WTC11 (cell line): Measurements from ENCODE around the gene UBAC2. TPM values are rescaled to one million over a fixed set of nuclear protein-coding genes. Genes with fewer than 3 reads are reported as not detected.

Experiments used
- ATAC-seq: fragments of 200-7000 bp; cut with Tn5 transposase; 2 replicates; pipeline ENCODE4 v1.10.0; 2021; ENCODE audit warnings: mild to moderate bottlenecking, moderate library complexity
- CTCF ChIA-PET: fragments of 300-600 bp; sonication (Branson Sonifier 250); formaldehyde crosslinking; loops from one replicate; lab custom pipeline; 2021; ENCODE audit warnings: antibody characterized with exemption; lab: Charles Lee
- POLR2A ChIA-PET: fragments of 350-600 bp; sonication (Branson Sonifier 250); formaldehyde crosslinking; loops from one replicate; lab custom pipeline; 2021; ENCODE audit warnings: antibody characterized with exemption; lab: Charles Lee
- DNase-seq: peaks from one replicate; pipeline ENCODE4 v3.0.0; 2021; ENCODE audit warnings: low spot score
- H3K27ac Mint-ChIP-seq: 2 replicates; pipeline ENCODE4 v1.8.0; 2021; ENCODE audit warnings: mixed read lengths
- H3K27me3 Mint-ChIP-seq: 2 replicates; pipeline ENCODE4 v1.8.0; 2021; ENCODE audit warnings: low read depth, mild to moderate bottlenecking, moderate library complexity, mixed read lengths
- H3K36me3 Mint-ChIP-seq: 2 replicates; pipeline ENCODE4 v1.8.0; 2021; ENCODE audit warnings: mixed read lengths
- H3K4me1 Mint-ChIP-seq: 2 replicates; pipeline ENCODE4 v1.8.0; 2022; ENCODE audit warnings: mixed read lengths
- H3K4me3 Mint-ChIP-seq: 2 replicates; pipeline ENCODE4 v1.8.0; 2021; ENCODE audit warnings: mild to moderate bottlenecking, moderate library complexity, mixed read lengths
- H3K9me3 Mint-ChIP-seq: 2 replicates; pipeline ENCODE4 v1.8.0; 2021; ENCODE audit warnings: mixed read lengths
- ATF1 ChIP-seq: sonication (generic); formaldehyde crosslinking; IDR thresholded peaks from 2 replicates; pipeline ENCODE4 v1.8.1; 2023; ENCODE audit warnings: mild to moderate bottlenecking, moderate library complexity, missing genetic modification reagents
- ATF3 ChIP-seq: sonication (generic); formaldehyde crosslinking; conservative IDR thresholded peaks from 2 replicates; pipeline ENCODE4 v1.8.1; 2022; ENCODE audit warnings: mild to moderate bottlenecking, missing genetic modification reagents
- CDX4 ChIP-seq: fragments of 250-450 bp; sonication (Bioruptor Pico); IDR thresholded peaks from 2 replicates; pipeline ENCODE4 v1.9.0; 2021; ENCODE audit warnings: moderate library complexity, mild to moderate bottlenecking, inconsistent platforms, borderline replicate concordance
- CREB1 ChIP-seq: sonication (generic); formaldehyde crosslinking; IDR thresholded peaks from 2 replicates; pipeline ENCODE4 v1.8.0; 2023; ENCODE audit warnings: mild to moderate bottlenecking, missing genetic modification reagents
- CTCF ChIP-seq: fragments of 200-600 bp; IDR thresholded peaks from 2 replicates; pipeline ENCODE4 v1.8.0; 2022; ENCODE audit warnings: antibody characterized with exemption
- ELF4 ChIP-seq: sonication (generic); formaldehyde crosslinking; IDR thresholded peaks from 2 replicates; pipeline ENCODE4 v1.8.1; 2022; ENCODE audit warnings: low read depth, mild to moderate bottlenecking, moderate library complexity, missing genetic modification reagents
- EMX1 ChIP-seq: fragments of 250-450 bp; sonication (Bioruptor Pico); IDR thresholded peaks from 2 replicates; pipeline ENCODE4 v1.8.0; 2021; ENCODE audit warnings: mild to moderate bottlenecking
- ETV6 ChIP-seq: sonication (generic); formaldehyde crosslinking; IDR thresholded peaks from 2 replicates; pipeline ENCODE4 v1.8.1; 2022; ENCODE audit warnings: mild to moderate bottlenecking, missing genetic modification reagents
- GRHL2 ChIP-seq: fragments of 250-450 bp; sonication (Bioruptor Pico); IDR thresholded peaks from 2 replicates; pipeline ENCODE4 v1.8.0; 2022; ENCODE audit warnings: mild to moderate bottlenecking, moderate library complexity; ENCODE audit not compliant: insufficient replicate concordance, severe bottlenecking
- IRF2 ChIP-seq: sonication (generic); formaldehyde crosslinking; IDR thresholded peaks from 2 replicates; pipeline ENCODE4 v1.8.0; 2022; ENCODE audit warnings: low read depth, missing genetic modification reagents, borderline replicate concordance
- JUN ChIP-seq: sonication (generic); formaldehyde crosslinking; IDR thresholded peaks from 2 replicates; pipeline ENCODE4 v1.8.0; 2023; ENCODE audit warnings: mild to moderate bottlenecking, missing genetic modification reagents
- MAX ChIP-seq: sonication (generic); formaldehyde crosslinking; IDR thresholded peaks from 2 replicates; pipeline ENCODE4 v1.8.0; 2022; ENCODE audit warnings: mild to moderate bottlenecking, missing genetic modification reagents
- MYBL2 ChIP-seq: sonication (generic); formaldehyde crosslinking; IDR thresholded peaks from 2 replicates; pipeline ENCODE4 v1.8.1; 2023; ENCODE audit warnings: mild to moderate bottlenecking, moderate library complexity, missing genetic modification reagents
- NFATC4 ChIP-seq: fragments of 250-450 bp; sonication (Bioruptor Pico); IDR thresholded peaks from 2 replicates; pipeline ENCODE4 v1.9.0; 2021; ENCODE audit warnings: mild to moderate bottlenecking
- NR2C2 ChIP-seq: sonication (generic); formaldehyde crosslinking; IDR thresholded peaks from 2 replicates; pipeline ENCODE4 v1.8.0; 2022; ENCODE audit warnings: mild to moderate bottlenecking, missing genetic modification reagents
- OVOL2 ChIP-seq: fragments of 250-450 bp; sonication (Bioruptor Pico); IDR thresholded peaks from 2 replicates; pipeline ENCODE4 v1.9.0; 2021; ENCODE audit warnings: mild to moderate bottlenecking, borderline replicate concordance
- PREB ChIP-seq: sonication (generic); formaldehyde crosslinking; IDR thresholded peaks from 2 replicates; pipeline ENCODE4 v1.8.1; 2022; ENCODE audit warnings: mild to moderate bottlenecking, missing genetic modification reagents, moderate library complexity, borderline replicate concordance
- RELA ChIP-seq: sonication (generic); formaldehyde crosslinking; IDR thresholded peaks from 2 replicates; pipeline ENCODE4 v1.8.1; 2022; ENCODE audit warnings: missing genetic modification reagents, mild to moderate bottlenecking, borderline replicate concordance
- SMAD4 ChIP-seq: sonication (generic); formaldehyde crosslinking; IDR thresholded peaks from 2 replicates; pipeline ENCODE4 v1.8.0; 2022; ENCODE audit warnings: mild to moderate bottlenecking, missing genetic modification reagents
- TCF7 ChIP-seq: sonication (generic); formaldehyde crosslinking; IDR thresholded peaks from 2 replicates; pipeline ENCODE4 v1.8.0; 2022; ENCODE audit warnings: mild to moderate bottlenecking, low read depth, missing genetic modification reagents, moderate library complexity
- TEAD1 ChIP-seq: sonication (generic); formaldehyde crosslinking; IDR thresholded peaks from 2 replicates; pipeline ENCODE4 v1.8.0; 2022; ENCODE audit warnings: mild to moderate bottlenecking, missing genetic modification reagents
- USF2 ChIP-seq: sonication (generic); formaldehyde crosslinking; IDR thresholded peaks from 2 replicates; pipeline ENCODE4 v1.8.1; 2023; ENCODE audit warnings: mild to moderate bottlenecking, missing genetic modification reagents, moderate library complexity
- ZNF121 ChIP-seq: sonication (generic); formaldehyde crosslinking; IDR thresholded peaks from 2 replicates; pipeline ENCODE4 v1.8.0; 2023; ENCODE audit warnings: missing genetic modification reagents
- ZNF232 ChIP-seq: sonication (generic); formaldehyde crosslinking; IDR thresholded peaks from 2 replicates; pipeline ENCODE4 v1.8.0; 2022; ENCODE audit warnings: mild to moderate bottlenecking, missing genetic modification reagents
- ZNF396 ChIP-seq: fragments of 250-450 bp; sonication (Bioruptor Pico); IDR thresholded peaks from 2 replicates; pipeline ENCODE4 v1.8.0; 2021; ENCODE audit warnings: mild to moderate bottlenecking, moderate library complexity, borderline replicate concordance
- ZNF423 ChIP-seq: fragments of 250-450 bp; sonication (Bioruptor Pico); IDR thresholded peaks from 2 replicates; pipeline ENCODE4 v2.1.2; 2022; ENCODE audit warnings: mild to moderate bottlenecking, moderate library complexity
- ZNF532 ChIP-seq: fragments of 250-450 bp; sonication (Bioruptor Pico); IDR thresholded peaks from 2 replicates; pipeline ENCODE4 v1.9.0; 2021; ENCODE audit warnings: mild to moderate bottlenecking, borderline replicate concordance
- ZNF671 ChIP-seq: fragments of 250-450 bp; sonication (Bioruptor Pico); IDR thresholded peaks from 2 replicates; pipeline ENCODE4 v1.8.0; 2021; ENCODE audit warnings: mild to moderate bottlenecking
- total RNA-seq: library from RNA; stranded (reverse); gene quantifications from 3 replicates; pipeline ENCODE4 v1.2.3, GENCODE V29; 2021

The UBAC2 gene
- total RNA-seq, 1 experiment from 2014 or later: 64.7 TPM

GRCh38 chr13:99350191-99350590, 149.5 kb downstream of the UBAC2 start (continued):
- TF ChIP-seq CDX4 (CRISPR knock-in tag): no peak
- no peak for TF ChIP-seq CREB1 (CRISPR knock-in tag)
- TF ChIP-seq MYBL2 (CRISPR knock-in tag): no peak
- no peak for TF ChIP-seq ETV6 (CRISPR knock-in tag)
- TF ChIP-seq CTCF: no peak
- TF ChIP-seq ZNF396 (CRISPR knock-in tag): no peak
- TF ChIP-seq ZNF671 (CRISPR knock-in tag): no peak
- no peak for TF ChIP-seq EMX1 (CRISPR knock-in tag)
- TF ChIP-seq JUN (CRISPR knock-in tag): no peak
- no peak for TF ChIP-seq GRHL2 (CRISPR knock-in tag)
- TF ChIP-seq ZNF423 (CRISPR knock-in tag): no peak

- H3K36me3 Mint-ChIP-seq: peaks cover 15% of the 10 kb centered on the region
- DNase-seq: no peak
- no peaks in the 10 kb centered on the region for H3K9me3 Mint-ChIP-seq
- no peaks in the 10 kb centered on the region for H3K4me1 Mint-ChIP-seq
- no peak overlapping the region for H3K4me3 Mint-ChIP-seq
- CTCF ChIA-PET: interaction anchor here (0.6 to 0.8 kb wide), 2 partner anchors 35 to 895 kb away, joined by 3 read pairs; no protein-coding TSS in a partner anchor
- no peak overlapping the region for H3K27ac Mint-ChIP-seq
- TF ChIP-seq PREB (CRISPR knock-in tag) (no peak), TEAD1 (CRISPR knock-in tag) (no peak), SMAD4 (CRISPR knock-in tag) (no peak), IRF2 (CRISPR knock-in tag) (no peak), ZNF396 (CRISPR knock-in tag) (no peak), TCF7 (CRISPR knock-in tag) (no peak), ZNF532 (no peak), NR2C2 (CRISPR knock-in tag) (no peak), RELA (CRISPR knock-in tag) (no peak), ZNF232 (no peak), OVOL2 (CRISPR knock-in tag) (no peak), ELF4 (CRISPR knock-in tag) (no peak), ATF3 (no peak), USF2 (CRISPR knock-in tag) (no peak), MAX (CRISPR knock-in tag) (no peak), ATF1 (no peak), NFATC4 (no peak), ZNF671 (CRISPR knock-in tag) (no peak), ZNF121 (no peak)
- H3K27me3 Mint-ChIP-seq: no peaks in the 10 kb centered on the region
- no peak for ATAC-seq
- POLR2A ChIA-PET: interaction anchor here (0.6 to 0.8 kb wide), 2 partner anchors 16 to 21 kb away, joined by 3 to 4 read pairs; no protein-coding TSS in a partner anchor
These were observed 151.1 kb downstream of the UBAC2 start for GRCh38 chr13:99351772-99352171.
